ENCODE results near the gene OS9. TPM values are rescaled to one million over a fixed set of nuclear protein-coding genes. Genes with fewer than 3 reads are reported as not detected.
A peak's percentile ranks its signal among the peaks of the same experiment; 100 is the strongest.

The OS9 gene
- total RNA-seq, 1 donor: 211 TPM

- H3K79me2 ChIP-seq (ENCODE audit: insufficient read depth, low read length): peaks cover 15% of the 10 kb centered on the region
- TF ChIP-seq, protein P1, sequence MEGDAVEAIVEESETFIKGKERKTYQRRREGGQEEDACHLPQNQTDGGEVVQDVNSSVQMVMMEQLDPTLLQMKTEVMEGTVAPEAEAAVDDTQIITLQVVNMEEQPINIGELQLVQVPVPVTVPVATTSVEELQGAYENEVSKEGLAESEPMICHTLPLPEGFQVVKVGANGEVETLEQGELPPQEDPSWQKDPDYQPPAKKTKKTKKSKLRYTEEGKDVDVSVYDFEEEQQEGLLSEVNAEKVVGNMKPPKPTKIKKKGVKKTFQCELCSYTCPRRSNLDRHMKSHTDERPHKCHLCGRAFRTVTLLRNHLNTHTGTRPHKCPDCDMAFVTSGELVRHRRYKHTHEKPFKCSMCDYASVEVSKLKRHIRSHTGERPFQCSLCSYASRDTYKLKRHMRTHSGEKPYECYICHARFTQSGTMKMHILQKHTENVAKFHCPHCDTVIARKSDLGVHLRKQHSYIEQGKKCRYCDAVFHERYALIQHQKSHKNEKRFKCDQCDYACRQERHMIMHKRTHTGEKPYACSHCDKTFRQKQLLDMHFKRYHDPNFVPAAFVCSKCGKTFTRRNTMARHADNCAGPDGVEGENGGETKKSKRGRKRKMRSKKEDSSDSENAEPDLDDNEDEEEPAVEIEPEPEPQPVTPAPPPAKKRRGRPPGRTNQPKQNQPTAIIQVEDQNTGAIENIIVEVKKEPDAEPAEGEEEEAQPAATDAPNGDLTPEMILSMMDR (IDR thresholded peaks at IDR 0.05; ENCODE audit: extremely low read depth, low read depth, low read length): no peak
- DNase-seq (ENCODE audit: insufficient read length, low spot score, missing footprints): no peak
These were observed 607 bp downstream of the OS9 start for GRCh38 chr12:57694459-57695019.

GRCh38 chr12:57695770-57696432, 2.0 kb downstream of the OS9 start:
- peaks cover 26% of the 10 kb centered on the region for H3K36me3 ChIP-seq (ENCODE audit: insufficient read depth, low read length)
- no peaks in the 10 kb centered on the region for H4K20me1 ChIP-seq (ENCODE audit: insufficient read depth, low read length)
- no peak overlapping the region for H2AFZ ChIP-seq (ENCODE audit: low read length)
- DNase-seq (ENCODE audit: insufficient read length, low spot score, missing footprints): no peak
- TF ChIP-seq, protein P1 (IDR thresholded peaks at IDR 0.05; ENCODE audit: extremely low read depth, low read depth, low read length): no peak
- H3K4me3 ChIP-seq (ENCODE audit: insufficient read depth, low read length): no peak overlapping the region
- no peak overlapping the region for H3K4me2 ChIP-seq (ENCODE audit: insufficient read depth, low read length)
- no peaks in the 10 kb centered on the region for H3K27me3 ChIP-seq (ENCODE audit: insufficient read depth, low read length)
- H3K9me3 ChIP-seq (ENCODE audit: low read depth, low read length): no peaks in the 10 kb centered on the region
- H3K79me2 ChIP-seq (ENCODE audit: insufficient read depth, low read length): peaks cover 15% of the 10 kb centered on the region
- H3K4me1 ChIP-seq (ENCODE audit: insufficient read depth, low read length): peaks cover 6% of the 10 kb centered on the region
- H3K27ac ChIP-seq (ENCODE audit: low read depth, low read length): no peak overlapping the region

More at GRCh38 chr12:57694459-57695019, 607 bp downstream of the OS9 start:
- peaks cover 26% of the 10 kb centered on the region for H3K36me3 ChIP-seq (ENCODE audit: insufficient read depth, low read length)
- no peaks in the 10 kb centered on the region for H4K20me1 ChIP-seq (ENCODE audit: insufficient read depth, low read length)
- peak overlapping the region; percentile 99 for H2AFZ ChIP-seq (ENCODE audit: low read length)
- no peaks in the 10 kb centered on the region for H3K9me3 ChIP-seq (ENCODE audit: low read depth, low read length)
- H3K4me1 ChIP-seq (ENCODE audit: insufficient read depth, low read length): peaks cover 6% of the 10 kb centered on the region
- peak overlapping the region; percentile 86 for H3K4me3 ChIP-seq (ENCODE audit: insufficient read depth, low read length)
- peak overlapping the region; percentile 91 for H3K4me2 ChIP-seq (ENCODE audit: insufficient read depth, low read length)
- no peaks in the 10 kb centered on the region for H3K27me3 ChIP-seq (ENCODE audit: insufficient read depth, low read length)
- peak overlapping the region; percentile 67 for H3K27ac ChIP-seq (ENCODE audit: low read depth, low read length)

- Histone ChIP-seq H3K27ac (ENCODE audit: low read depth, low read length) (no peak overlapping the region), H3K79me2 (ENCODE audit: insufficient read depth, low read length) (peaks cover 15% of the 10 kb centered on the region), H4K20me1 (ENCODE audit: insufficient read depth, low read length) (no peaks in the 10 kb centered on the region), H2AFZ (ENCODE audit: low read length) (no peak overlapping the region), H3K36me3 (ENCODE audit: insufficient read depth, low read length) (peaks cover 26% of the 10 kb centered on the region), H3K9me3 (ENCODE audit: low read depth, low read length) (no peaks in the 10 kb centered on the region), H3K4me2 (ENCODE audit: insufficient read depth, low read length) (no peak overlapping the region), H3K4me3 (ENCODE audit: insufficient read depth, low read length) (no peak overlapping the region), H3K4me1 (ENCODE audit: insufficient read depth, low read length) (peaks cover 6% of the 10 kb centered on the region), H3K27me3 (ENCODE audit: insufficient read depth, low read length) (no peaks in the 10 kb centered on the region)
- DNase-seq (ENCODE audit: insufficient read length, low spot score, missing footprints): no peak
- TF ChIP-seq, protein P1 (IDR thresholded peaks at IDR 0.05; ENCODE audit: extremely low read depth, low read depth, low read length): no peak
These were observed 3.1 kb downstream of the OS9 start for GRCh38 chr12:57697076-57697475.

- Histone ChIP-seq H3K4me3 (ENCODE audit: insufficient read depth, low read length) (no peak overlapping the region), H3K27me3 (ENCODE audit: insufficient read depth, low read length) (no peaks in the 10 kb centered on the region), H3K4me1 (ENCODE audit: insufficient read depth, low read length) (peaks cover 6% of the 10 kb centered on the region), H2AFZ (ENCODE audit: low read length) (no peak overlapping the region), H3K79me2 (ENCODE audit: insufficient read depth, low read length) (peaks cover 15% of the 10 kb centered on the region), H4K20me1 (ENCODE audit: insufficient read depth, low read length) (no peaks in the 10 kb centered on the region), H3K36me3 (ENCODE audit: insufficient read depth, low read length) (peaks cover 31% of the 10 kb centered on the region), H3K9me3 (ENCODE audit: low read depth, low read length) (no peaks in the 10 kb centered on the region), H3K4me2 (ENCODE audit: insufficient read depth, low read length) (no peak overlapping the region), H3K27ac (ENCODE audit: low read depth, low read length) (no peak overlapping the region)
- TF ChIP-seq, protein P1 (IDR thresholded peaks at IDR 0.05; ENCODE audit: extremely low read depth, low read depth, low read length): no peak
- no peak for DNase-seq (ENCODE audit: insufficient read length, low spot score, missing footprints)
These were observed 4.5 kb downstream of the OS9 start for GRCh38 chr12:57698414-57698813.

Data from osteoblast (primary cell).